GOT3 (cell line): Measurements from ENCODE around the gene NDUFS1.
"Not testable (repeated sequence)": the region's sequence is repeated elsewhere in the genome, so short reads cannot be mapped to it uniquely, and the experiment has no call there.

Experiments
- DNase-seq: peaks from one replicate; lab custom pipeline; 2025; ENCODE audit warnings: mixed read lengths; lab: John Stamatoyannopoulos, UW

NDUFS1 gene

GRCh38 chr2:206159346-206160124, at the start of gene NDUFS1, which contains the start of gene EEF1B2:
NDUFS1 (minus strand) TSS chr2:206159444; CDS start chr2:206153678, 5,766 bp downstream.
EEF1B2 (plus strand) TSS chr2:206159895; CDS start chr2:206159980, 85 bp downstream.
- DNase-seq: peak; percentile 87

DNA sequence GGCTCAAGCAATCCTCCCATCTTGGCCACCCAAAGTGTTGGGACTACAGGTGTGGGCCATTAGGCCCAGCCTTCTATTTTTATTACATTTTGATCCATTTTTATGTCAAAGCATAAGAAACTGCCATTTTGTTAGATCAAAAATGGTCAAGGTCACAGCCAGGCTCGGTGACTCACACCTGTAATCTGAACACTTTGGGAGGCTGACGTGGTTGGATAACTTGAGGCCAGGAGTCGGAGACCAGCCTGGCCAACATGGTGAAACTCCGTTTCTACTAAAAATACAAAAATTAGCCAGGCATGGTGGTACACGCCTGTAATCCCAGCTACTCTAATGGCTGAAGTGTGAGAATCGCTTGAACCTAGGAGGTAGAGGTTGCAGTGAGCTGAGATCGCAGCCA, 49.7 kb upstream of the NDUFS1 start:
- no peak for DNase-seq

DNA sequence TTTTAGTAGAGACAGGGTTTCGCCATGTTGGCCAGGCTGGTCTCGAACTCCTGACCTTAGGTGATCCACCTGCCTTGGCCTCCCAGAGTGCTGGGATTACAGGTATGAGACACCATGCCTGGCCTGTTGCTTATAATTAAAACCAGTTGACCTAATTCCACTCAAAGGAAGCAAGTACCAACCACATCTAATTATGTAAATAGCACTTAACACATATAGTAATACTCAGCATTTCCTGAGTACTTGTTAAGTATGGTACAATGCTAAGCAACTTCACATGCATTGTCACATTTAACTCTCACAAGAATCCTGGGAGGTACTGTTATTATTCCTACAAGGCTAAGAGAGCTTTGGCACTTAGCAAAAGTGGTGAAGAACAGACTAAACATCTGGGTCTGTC, 48.1 kb upstream of the NDUFS1 start:
- DNase-seq: not testable (repeated sequence)

DNA sequence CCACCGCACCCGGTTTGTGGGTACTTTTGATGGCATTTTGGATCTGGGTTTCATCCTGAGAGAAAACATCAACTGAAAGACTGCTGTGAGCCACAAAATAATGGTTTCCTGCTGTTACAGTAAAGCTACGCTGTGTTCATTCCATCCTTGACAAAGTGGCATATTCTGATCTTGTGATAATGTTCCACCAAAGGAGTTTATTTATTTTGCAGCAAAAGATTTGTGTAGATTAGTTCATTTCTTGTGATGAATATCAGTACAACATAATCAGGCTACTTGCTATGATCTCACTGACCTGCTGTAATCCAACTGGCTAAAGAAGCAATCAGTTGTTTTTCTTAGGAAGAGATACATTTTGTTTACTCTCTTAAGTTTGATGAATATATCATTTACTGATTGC, 45.5 kb upstream of the NDUFS1 start:
- DNase-seq: no peak

DNA sequence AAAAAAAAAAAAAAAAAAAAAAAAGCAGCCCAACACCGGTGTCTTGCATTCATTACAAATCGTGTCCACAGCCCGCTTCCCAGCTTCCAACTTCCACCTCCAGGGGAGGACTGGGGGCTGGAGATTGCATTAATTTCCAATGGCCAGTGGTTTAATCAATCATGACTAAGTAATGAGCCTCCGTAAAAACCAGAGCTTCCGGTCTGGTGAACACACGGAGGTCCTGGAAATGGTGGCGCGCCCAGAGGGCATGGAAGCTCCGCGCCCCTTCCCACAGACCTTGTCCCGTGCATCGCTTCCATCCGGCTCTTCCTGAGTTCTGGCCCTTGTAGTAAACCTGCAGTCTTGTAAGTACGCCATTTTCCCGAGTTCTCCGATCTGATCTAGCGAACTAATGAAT, 44.1 kb upstream of the NDUFS1 start:
- DNase-seq: no peak

- no peak for DNase-seq
Observed at GRCh38 chr2:206202446-206202845, 43.2 kb upstream of the NDUFS1 start.

- no peak for DNase-seq
Observed at GRCh38 chr2:206201075-206201848, 42.0 kb upstream of the NDUFS1 start.

- DNase-seq: no peak
Observed at GRCh38 chr2:206198677-206199076, 39.4 kb upstream of the NDUFS1 start.

DNA sequence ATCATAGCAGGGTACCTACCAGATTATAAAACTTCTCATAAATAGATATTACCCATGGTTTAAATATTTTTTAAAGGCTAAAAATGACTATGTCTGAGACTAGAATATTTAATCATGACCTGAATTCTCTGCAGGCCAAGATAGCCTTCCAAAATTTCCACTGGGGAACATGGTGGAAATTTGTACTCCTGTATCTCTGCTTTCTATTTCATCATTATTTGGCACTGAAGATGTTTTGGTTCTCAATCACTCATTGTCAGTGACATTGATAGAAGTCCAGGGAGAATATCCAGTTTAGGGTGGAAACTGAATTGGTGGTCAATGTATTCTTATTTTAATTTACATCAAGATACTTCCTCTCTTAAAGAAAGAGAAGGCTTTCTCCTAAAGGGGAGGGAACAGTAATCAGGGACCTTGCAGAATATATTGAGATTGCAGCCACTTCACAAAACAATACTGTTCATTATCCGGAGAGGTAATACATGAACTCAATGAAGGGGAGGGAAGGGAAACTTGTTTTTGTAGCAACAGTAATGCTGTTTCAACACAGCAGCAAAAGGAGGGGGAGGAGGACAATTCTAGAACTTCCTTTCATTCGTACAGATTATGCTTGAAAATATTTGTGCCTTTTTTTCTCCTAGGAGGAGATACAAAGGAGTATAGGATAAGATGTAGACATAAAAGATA, 34.6 kb upstream of the NDUFS1 start:
- no peak for DNase-seq

DNA sequence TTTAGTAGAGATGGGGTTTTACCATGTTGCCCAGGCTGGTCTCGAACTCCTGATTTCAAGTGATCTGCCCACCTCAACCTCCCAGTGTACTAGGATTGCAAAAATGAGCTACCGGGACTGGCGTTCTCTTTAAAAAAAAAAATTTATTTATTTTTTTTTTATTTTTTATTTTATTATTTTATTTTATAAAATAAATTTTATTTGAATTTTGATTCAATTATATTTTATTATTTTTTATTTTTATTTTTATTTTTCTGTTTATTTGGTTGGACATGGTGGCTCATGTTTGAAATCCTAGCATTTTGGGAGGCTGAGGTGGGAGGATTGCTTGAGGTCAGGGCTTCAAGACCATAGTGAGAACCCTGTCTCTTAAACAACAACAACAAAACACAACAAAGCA, 32.9 kb upstream of the NDUFS1 start:
- no peak for DNase-seq

- DNase-seq: no peak
Observed at GRCh38 chr2:206190689-206191088, 31.4 kb upstream of the NDUFS1 start.

- DNase-seq: no peak
Observed at GRCh38 chr2:206190111-206190510, 30.9 kb upstream of the NDUFS1 start.

DNA sequence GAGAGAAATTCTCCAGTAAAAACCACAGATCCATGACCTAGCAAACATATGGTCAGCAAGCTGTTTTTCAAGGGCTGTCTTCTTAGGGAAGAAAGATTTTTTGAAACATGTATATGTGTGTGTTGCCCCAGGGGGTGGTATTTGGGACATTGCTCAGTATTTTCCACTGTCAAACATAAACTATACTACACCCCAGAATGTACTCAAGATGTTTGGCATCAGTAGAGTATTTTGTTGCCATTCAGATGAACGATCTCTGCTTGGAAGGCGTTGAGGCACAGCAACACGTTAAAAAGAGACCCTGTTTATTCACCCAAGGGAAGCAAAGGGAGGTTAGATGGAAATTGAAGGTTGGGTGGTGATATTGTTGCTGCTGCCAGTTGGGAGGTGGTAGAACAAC, 30.4 kb upstream of the NDUFS1 start:
- no peak for DNase-seq

GRCh38 chr2:206181526-206181925, 22.3 kb upstream of the NDUFS1 start:
- not testable (repeated sequence) for DNase-seq

DNA sequence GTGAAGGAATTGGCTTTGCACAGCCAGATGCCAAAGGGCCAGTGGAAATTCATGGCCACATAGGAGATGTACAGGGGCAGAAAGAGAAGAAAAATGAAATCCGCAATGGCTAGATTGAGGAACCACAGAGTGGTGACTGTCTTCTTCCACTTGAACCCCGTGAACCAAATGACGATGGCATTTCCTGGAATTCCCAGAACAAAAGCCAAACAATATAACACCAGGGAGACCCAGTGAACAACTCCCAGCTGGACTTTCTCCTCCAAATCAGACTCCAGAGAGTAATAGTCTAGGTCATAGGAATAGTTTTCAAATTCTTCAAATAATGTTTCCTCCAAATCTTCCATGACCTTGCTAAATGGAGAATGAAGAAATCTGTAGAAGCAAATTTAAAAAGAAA, 17.7 kb upstream of the NDUFS1 start:
- DNase-seq: no peak

DNA sequence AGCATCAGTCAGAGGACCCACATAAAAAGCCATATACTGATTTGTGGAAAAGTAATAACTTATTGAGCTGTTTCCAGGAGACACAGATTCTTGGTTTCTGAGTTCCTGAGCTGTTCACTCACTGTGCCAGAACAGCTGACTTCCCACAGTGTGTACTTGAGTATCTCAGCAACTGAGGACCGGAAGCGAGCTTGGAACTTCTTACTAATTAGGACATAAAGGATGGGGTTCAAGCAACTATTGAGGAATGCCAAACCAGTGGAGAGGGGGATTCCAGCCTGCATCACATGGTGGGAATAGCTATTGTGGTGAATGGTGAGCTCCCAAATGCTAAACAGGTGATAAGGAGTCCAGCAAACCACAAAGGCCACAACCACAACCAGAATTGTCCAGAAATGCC, 16.9 kb upstream of the NDUFS1 start:
- no peak for DNase-seq

DNA sequence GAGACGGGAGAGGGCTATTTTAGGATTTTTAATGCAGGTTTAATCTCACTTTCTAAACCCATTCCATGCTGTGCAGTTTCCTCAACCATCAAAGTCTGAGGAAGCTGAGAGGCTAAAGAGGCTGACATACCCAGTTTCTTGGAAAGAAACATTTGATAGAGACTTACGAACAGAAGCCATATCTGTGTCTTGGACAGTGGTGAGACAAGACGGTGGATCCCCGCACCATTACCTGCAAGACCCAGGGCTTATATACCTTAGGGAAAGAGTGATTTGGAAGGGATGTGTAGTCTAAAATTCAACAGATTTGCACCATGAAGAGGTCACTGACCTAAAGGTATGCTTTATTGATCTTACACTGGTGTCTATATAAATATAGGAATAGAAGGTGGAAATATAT, 13.9 kb upstream of the NDUFS1 start:
- DNase-seq: no peak

GRCh38 chr2:206171624-206172397, 12.6 kb upstream of the NDUFS1 start:
- not testable (repeated sequence) for DNase-seq

- DNase-seq: not testable (repeated sequence)
Observed at GRCh38 chr2:206168230-206168629, 9.0 kb upstream of the NDUFS1 start.

GRCh38 chr2:206164261-206164862, 5.1 kb upstream of the NDUFS1 start:
- no peak for DNase-seq

- DNase-seq: no peak
Observed at GRCh38 chr2:206163251-206163880, 4.1 kb upstream of the NDUFS1 start.
